RCC 7860 (cell line): ENCODE measurements around the gene GATA1.
"Not testable (repeated sequence)": the region's sequence is repeated elsewhere in the genome, so short reads cannot be mapped to it uniquely, and the experiment has no call there.

Experiments used
- DNase-seq: peaks from one replicate; pipeline ENCODE4 v3.0.0-alpha.2; 2015; ENCODE audit warnings: low spot score
- FAIRE-seq: peaks from 2 replicates; lab custom pipeline; 2012; peaks lifted over from hg19 to GRCh38; lab: Jason Lieb, UNC

GATA1 gene

DNA sequence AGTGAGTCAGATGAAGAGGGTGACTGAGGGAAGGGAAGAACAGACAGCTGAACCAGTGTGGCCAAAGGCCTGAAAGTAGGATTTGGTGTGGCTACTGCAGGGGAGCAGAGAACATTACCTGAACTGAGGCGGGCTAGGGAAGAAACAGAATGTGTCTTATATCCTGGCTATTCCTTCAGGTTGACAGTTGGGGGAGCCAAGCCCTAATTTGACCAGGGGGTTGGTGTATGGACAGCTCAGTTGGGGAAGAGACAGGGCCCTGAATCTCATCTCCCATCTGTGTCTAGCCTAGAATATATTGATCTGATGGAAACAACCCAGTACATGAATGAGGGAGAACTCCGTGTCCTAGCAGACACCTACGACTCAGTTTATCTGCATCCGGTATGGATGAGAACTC is 19.7 kb downstream of the GATA1 start:
- FAIRE-seq (no peak), DNase-seq (no peak)

DNA sequence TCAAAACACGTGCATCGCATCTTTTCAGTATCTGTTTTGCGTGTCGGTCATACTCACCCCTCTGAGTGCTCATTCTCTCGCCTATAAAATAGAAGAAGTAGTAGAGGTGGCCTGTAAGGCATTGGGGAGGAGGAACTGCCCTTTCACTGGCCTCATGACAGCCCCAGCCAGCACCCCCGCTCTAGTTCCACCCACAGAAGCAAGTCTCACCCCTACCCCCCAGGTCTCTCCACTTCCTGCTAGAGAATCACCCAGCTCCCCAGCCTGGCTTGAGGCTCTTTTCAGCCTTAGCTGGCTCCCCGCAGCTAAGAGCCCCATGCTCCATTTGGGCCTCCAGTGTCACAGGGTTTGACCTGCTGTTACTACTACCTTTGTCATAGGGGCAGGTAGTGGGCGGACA is 27.3 kb downstream of the GATA1 start:
- no peak for DNase-seq
- no peak for FAIRE-seq

DNA sequence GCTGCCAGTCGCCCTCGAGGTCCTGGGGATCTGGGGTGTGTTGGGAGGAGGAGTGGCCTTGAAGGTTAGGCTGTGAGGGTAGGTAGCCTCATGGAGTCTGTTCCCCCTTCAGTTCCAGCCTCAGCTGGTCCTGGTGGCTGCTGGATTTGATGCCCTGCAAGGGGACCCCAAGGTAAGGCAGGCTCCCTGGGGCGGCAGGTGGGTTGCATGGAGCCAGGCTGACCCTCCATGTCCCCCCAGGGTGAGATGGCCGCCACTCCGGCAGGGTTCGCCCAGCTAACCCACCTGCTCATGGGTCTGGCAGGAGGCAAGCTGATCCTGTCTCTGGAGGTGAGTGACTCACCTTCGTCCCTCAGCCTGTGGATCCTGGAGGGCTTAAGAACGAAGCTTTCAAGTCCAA is 28.3 kb downstream of the GATA1 start:
- FAIRE-seq (no peak), DNase-seq (no peak)

DNA sequence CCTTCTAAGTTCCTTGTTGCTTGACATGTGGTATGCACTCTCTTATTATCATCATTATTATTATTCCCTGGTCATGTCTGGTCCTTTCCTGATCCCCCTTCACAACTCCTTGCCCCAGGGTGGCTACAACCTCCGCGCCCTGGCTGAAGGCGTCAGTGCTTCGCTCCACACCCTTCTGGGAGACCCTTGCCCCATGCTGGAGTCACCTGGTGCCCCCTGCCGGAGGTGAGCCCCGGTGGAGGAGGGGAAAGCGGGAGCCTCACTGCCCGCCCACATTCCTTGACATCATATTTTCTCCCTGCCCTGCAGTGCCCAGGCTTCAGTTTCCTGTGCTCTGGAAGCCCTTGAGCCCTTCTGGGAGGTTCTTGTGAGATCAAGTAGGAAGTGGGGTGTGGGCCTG is 28.9 kb downstream of the GATA1 start:
- FAIRE-seq = no peak
- DNase-seq = no peak

DNA sequence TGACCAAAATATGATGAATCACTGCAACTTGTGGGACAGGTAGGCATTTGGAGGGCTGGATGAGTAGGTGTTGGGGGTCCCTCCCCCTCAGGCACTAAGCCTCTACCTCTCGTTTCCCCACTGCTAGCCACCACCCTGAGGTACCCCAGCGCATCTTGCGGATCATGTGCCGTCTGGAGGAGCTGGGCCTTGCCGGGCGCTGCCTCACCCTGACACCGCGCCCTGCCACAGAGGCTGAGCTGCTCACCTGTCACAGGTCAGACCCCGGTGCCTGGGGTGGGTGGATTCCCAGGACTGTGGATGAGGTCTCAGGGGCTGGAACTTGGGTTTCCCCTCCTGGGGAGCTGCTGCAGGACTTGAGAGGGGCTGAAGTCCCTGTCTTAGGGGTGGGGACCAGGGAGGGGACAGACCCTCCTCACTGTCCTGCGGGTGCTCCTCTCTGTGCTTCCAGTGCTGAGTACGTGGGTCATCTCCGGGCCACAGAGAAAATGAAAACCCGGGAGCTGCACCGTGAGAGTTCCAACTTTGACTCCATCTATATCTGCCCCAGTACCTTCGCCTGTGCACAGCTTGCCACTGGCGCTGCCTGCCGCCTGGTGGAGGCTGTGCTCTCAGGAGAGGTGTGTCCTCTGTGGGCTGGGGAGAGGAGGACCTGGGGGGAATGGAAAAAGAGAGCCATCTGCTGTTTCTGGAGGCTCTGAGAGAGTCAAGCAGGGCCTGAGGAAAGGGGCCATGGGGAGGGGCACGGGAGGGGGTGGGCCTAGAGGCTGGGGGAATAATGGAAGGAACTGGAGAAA is 29.8 kb downstream of the GATA1 start:
- no peak for FAIRE-seq
- DNase-seq = no peak

DNA sequence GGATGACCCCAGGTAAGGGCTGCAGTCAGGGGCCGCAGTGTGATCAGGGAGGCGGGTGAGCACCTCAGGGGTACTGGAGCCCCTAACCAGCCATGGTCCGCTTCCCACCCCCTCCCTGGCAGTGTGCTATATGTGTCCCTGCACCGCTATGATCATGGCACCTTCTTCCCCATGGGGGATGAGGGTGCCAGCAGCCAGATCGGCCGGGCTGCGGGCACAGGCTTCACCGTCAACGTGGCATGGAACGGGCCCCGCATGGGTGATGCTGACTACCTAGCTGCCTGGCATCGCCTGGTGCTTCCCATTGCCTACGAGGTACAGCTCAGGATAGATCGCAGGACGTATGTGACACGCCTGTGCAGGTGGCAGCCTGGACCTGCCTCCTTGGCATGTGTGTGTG is 31.7 kb downstream of the GATA1 start:
- no peak for DNase-seq
- FAIRE-seq = no peak

DNA sequence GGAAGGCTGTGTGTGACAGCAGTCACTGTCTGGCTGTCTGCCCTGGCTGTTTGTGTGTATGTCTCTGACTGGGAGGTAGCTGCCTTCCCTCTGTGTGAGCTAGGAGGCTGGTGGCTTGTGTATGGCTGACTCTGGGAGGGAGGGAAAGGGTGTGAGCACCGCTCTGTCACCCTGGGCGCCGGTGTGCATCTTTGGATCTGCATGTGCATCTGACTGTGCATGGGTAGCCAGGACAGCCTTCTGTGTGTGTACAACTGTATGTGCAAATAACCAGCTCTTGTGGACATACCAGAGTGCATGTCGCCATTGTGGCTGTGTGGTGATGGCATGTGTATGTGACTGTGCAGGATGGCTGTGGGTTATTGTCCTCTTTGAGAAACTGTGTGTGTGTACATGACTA is 32.5 kb downstream of the GATA1 start:
- FAIRE-seq (no peak), DNase-seq (no peak)

DNA sequence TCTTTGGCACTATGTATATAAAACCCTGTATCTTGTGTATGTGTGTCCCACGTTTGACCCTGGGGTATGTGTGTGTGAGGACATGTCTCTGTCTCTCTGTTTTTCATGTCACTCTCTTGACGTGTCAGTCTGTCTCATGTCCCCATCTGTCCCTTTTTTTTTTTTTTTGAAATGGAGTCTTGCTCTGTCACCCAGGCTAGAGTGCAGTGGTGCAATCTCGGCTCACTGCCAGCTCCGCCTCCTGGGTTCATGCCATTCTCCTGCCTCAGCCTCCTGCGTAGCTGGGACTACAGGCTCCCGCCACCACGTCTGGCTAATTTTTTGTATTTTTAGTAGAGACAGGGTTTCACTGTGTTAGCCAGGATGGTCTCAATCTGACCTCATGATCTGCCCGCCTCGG is 33.0 kb downstream of the GATA1 start:
- not testable (repeated sequence) for FAIRE-seq, DNase-seq

DNA sequence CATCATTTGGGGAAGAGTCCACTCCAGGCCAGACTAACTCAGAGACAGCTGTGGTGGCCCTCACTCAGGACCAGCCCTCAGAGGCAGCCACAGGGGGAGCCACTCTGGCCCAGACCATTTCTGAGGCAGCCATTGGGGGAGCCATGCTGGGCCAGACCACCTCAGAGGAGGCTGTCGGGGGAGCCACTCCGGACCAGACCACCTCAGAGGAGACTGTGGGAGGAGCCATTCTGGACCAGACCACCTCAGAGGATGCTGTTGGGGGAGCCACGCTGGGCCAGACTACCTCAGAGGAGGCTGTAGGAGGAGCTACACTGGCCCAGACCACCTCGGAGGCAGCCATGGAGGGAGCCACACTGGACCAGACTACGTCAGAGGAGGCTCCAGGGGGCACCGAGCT is 36.7 kb downstream of the GATA1 start:
- DNase-seq (no peak), FAIRE-seq (no peak)

DNA sequence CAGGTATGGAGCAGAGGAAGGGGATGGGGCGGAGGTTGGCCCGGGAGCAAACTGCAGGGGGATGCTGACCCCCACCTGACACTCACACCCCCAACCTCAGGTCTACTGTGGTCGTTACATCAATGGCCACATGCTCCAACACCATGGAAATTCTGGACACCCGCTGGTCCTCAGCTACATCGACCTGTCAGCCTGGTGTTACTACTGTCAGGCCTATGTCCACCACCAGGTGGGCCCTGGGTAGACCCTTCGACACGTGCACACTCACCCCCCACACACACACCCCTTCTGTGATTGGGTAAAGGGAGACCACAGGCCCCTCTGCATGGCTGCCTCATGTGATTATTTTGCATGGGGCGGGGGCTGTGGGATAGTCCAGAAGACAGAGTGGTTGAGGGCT is 37.7 kb downstream of the GATA1 start:
- DNase-seq (no peak), FAIRE-seq (no peak)

DNA sequence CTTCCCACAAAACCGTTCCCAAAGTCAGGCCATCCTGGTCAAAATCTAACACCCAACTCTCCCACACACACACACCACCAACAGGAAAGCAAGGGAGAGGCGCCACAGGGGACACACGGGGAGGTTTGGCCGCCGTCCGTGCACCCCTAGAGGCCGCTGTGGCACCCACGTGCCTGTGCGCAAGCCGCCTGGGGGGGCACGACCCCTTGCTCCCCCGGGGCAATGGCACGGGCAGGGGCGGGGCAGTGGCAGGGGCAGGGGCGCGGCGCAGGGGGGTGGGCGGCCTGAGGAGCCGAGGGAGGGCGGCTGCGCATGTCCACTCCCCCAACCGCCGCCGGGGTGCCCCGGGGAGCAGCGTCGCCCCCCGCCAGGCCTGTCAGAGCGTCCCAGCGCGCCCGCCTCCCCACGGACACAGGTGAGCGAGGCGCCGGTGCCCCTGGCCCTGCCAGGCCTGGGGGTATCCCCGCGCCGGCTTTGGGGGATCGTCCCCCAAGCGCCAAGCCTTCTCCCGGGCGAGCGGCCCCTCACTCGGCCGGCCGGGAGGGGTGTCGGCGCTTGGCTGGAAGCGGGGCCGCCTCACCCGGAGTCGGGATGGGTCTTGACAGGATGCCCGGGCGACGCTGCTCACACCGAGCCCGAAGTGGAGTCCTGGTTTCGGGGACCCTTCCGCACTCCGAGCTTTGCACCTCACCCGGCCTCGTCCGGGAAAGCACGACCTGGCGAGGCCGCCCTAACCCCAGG is 39.9 kb downstream of the GATA1 start, which contains the start of gene ERAS:
Gene ERAS (plus strand): TSS at position 379 of the 741 bp plus-strand sequence. CDS start 2,611 bp downstream, outside the sequence.
- no peak for FAIRE-seq
- DNase-seq = no peak

DNA sequence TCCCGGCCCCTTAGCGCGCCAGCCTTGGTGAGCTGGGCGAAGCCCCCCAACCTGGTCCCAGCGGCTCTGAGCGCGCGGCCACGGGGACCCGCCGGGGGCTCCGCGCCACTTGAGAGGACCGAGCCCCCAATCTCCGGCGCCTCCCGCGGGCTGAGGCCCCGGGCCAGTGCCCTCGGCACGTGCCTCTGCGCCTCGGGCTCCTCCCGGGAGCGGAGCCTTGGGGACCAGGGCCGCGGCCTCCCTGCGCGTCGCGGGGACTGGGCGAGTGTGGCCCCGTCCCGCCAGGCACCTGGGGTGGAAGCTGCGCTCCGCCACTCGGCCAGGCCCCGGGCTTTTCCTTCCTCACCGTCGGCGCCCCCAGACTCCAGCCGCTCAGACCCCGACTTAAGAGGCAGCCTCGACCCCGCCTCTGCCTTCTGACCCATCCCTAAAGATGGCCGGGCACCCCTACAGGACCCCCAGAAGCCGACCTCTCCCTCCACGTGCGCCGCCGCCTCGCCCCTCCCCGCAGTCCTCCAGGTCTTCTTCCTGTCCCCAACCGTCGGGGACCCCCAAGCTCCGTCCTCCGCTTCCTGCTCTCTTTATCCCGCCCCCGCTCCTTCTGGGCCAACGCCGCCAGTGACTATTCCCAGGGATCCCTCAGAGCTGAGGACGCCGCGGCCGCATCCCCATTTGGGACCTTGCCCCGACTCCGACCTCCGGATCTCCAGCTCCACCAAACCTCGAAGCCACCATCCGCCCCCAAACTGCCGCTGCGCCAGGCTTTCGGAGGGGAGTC is 40.7 kb downstream of the GATA1 start:
- FAIRE-seq (no peak), DNase-seq (no peak)

DNA sequence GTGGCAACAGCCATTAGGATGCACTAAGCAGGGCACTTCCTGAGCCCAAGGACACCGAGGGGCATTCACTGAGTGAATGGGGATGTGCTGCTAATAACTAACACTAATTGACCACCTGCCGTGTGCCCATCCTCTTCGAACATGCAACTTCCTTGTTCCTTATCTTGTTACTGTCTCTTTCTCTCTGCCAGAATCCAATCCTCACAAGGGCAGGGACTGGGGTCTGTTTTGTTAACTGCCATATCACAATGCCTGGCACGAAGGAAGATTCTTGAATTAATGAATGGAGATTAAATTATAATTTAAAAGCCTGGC is 41.2 kb downstream of the GATA1 start:
- DNase-seq (no peak), FAIRE-seq (no peak)

DNA sequence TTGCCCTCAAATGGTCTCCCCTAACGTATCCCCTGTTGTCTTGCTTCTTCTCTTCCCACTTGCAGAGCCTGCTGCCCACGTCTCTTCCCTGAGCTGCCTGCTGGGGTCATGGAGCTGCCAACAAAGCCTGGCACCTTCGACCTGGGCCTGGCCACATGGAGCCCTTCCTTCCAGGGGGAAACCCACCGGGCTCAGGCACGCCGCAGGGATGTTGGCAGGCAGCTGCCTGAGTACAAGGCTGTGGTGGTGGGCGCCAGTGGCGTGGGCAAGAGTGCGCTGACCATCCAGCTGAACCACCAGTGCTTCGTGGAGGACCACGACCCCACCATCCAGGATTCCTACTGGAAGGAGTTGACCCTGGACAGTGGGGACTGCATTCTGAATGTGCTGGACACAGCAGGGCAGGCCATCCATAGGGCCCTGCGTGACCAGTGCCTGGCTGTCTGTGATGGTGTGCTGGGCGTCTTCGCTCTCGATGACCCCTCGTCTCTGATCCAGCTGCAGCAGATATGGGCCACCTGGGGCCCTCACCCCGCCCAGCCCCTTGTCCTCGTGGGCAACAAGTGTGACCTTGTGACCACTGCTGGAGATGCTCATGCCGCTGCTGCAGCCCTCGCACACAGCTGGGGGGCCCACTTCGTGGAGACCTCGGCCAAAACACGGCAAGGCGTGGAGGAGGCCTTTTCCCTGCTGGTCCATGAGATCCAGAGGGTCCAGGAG is 42.8 kb downstream of the GATA1 start:
- FAIRE-seq = no peak

DNA sequence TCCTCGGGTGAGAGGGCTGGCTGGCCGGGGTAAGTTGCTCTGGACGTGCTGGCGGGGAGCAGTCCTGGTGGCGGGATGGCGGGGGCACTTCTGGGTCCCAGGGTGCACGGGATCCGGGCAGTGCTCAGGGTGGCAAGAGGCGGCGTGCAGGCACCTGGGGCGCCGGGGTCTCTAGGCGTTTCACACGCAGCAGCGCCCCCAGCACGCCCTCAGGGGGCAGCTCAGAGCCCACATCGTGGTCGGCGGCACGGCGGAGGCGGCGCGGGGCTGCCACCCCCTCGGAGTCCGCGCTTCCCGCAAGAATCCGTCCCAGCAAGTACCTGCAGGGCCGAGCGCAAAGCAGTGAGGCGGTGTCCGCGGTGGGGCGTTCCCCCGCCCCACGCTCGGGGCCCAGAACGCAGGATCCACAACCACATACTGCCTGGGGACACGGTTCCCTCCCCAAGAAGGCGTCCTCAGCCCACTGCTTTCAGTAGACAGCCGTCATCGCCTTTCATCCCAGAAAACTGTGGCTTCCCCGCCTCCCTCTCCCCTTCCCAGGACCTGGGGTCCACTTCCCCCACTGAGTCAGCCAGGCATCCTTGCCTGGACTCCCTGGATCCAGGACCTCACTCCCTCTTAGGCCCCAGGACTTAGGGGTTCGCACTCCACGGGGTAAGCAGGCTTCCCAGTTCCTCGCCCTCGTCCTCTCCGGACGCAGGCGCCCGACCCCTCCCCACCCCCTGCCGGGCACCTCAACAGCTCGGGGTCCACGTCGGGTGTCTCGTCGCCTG is 44.9 kb downstream of the GATA1 start:
- DNase-seq (no peak), FAIRE-seq (no peak)

More for the DNA sequence above, 42.8 kb downstream of the GATA1 start:
- no peak for DNase-seq

DNA sequence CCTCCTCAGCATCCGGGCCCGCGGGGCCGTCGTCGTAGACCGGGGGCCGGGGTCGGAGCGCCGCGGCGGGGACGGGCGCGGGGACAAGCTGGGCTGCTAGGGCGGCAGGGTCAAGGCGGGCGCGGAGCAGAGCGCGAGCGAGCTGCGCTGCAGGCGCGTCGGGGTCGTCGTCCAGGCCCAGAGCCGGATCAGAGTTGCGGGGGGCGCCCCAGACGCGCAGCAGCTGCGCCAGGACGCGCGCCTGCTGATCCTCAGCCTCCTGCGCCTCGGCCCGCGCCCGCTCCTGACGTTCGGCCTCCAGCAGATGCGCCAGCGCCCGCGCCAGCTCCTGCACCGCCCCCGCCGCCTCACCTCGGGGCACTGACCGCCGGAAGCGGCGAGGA is 45.5 kb downstream of the GATA1 start:
- no peak for FAIRE-seq

DNA sequence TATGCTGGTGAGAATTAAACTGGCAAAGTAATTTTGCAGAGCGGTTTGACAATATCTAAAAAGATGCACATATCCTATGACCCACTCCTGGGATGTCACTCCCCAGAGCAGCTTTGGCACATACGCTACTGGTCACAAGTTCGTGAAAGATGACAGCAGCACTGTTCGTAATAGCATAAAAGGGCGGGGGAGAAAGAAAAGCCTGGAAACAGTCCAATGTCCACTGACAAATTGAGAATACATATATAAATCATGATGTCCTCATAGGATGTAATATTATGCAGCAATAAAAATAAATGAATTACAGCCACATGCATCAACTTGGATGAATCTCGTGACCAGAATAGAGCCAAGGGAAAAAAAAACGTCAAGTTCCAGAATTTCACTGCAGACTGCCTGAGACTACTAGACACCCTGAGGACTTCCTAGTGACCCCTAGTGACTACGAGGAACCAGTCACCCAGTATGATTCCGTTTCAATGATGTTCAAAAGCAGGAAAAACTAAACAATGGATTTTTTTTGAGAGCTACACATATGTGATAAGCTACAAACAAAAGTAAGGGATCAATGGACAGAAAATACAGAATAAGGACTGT is 47.2 kb downstream of the GATA1 start:
- DNase-seq (no peak), FAIRE-seq (no peak)

More for the DNA sequence above, 45.5 kb downstream of the GATA1 start:
- DNase-seq = no peak

DNA sequence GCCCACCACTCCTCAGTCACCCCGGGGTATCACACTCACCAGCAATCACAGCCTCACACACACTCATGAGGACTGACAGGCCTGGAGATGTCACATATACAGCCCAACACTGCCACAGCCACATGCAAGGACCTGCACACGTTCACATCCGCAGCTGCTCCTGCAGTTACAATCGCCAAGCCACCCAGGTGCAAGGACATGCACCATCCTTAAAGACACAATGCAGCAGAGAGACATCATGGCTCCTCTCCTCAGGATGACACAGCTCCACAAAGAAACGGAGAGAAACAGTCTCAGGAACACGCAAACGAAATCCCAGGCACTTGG is 48.0 kb downstream of the GATA1 start:
- FAIRE-seq (no peak), DNase-seq (no peak)

DNA sequence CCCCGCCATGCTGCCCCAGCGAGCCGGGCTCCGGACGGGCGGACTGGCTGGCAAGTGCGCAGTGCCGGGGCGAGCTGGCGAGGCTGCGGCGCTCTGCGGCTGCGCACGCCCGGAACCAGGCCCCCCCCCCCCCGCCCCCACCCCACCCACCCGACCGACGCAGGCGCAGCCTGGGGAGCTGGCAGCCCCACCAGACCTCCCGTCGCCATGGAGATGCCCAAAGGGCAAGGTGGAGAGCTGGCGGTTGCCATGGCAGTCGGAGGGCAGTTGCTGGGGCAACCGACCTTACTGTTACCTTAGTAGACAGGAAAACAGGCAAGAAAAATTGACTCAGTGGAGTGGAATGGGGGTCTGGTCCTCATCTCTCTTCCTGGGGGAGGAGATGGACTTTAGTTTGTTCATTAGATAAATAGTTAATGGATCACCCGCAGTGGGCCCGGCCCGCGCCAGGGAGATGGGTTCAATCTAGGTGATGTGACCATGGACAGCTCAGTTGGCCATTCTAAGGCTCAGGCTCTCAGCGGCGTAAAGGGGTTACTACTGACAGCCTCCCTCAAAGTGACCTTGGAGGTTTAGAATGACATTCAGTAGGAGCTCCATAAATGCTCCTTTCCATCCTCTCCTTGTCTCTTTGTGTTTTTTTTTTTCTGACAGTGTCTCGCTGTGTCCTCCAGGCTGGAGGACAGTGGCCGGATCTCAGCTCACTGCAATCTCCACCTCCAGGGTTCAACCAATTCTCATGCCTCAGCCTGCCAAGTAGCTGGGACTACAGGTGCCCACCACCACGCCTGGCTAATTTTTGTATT is 49.3 kb downstream of the GATA1 start, which contains the start of gene PCSK1N:
Gene PCSK1N (minus strand): TSS at position 87 of the 806 bp plus-strand sequence. CDS start 78 bp downstream, at position 9.
- FAIRE-seq (no peak), DNase-seq (no peak)
